ENCODE measurements around the gene SPTLC1. TPM values are rescaled to one million over a fixed set of nuclear protein-coding genes. Genes with fewer than 3 reads are reported as not detected.

The SPTLC1 gene
- total and polyA plus RNA-seq, 2 of the 13 experiments (the other 11 are each of a cell fraction or from before 2014, with no cell fraction given), result 56.2 to 72.5 TPM

DNA sequence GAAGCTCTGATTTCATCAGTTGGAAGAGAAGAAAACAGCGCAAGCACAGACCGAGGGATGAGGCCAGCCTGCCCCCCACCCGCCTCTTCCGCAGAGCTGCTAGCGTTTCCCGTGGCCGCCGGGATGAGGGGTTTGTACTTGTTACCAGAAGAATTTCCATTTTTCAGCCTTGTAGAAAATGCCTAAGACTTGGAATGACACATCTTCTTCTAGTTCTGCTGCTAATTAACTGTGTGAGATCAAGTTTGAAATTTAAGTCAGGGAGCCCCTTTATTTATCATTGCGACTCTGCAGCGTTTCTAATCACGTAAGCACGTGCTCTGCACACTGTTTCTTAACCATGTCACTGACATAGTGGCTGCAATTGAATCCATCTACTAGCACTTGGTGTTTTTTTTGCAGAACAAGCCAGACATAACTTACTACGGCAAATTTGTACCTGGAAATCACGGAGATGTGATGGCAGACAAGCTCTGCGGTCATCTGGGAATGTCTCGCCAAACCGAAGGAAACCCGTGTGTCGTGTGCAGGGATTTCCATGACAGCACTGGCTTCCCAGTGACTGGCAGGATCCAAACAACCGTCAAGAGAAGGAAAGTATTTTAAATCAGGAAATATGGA is 123.4 kb downstream of the SPTLC1 start:
- CTCF ChIA-PET (ENCODE audit: low intra/inter-chr PET ratio, low total read pairs), result no interaction called here
- Histone ChIP-seq H3K79me2 (ENCODE audit: insufficient read depth, low read length) (no peaks in the 10 kb centered on the region), H3K9me3 (ENCODE audit: low read length) (no peaks in the 10 kb centered on the region), H3K36me3 (replicated peaks in 1 of 2; ENCODE audit: control insufficient read depth in 1 of 2, insufficient read depth in 2 of 2, low read length in 2 of 2) (no peaks in the 10 kb centered on the region), H3K9ac (ENCODE audit: insufficient read depth, low read depth, low read length) (no peak overlapping the region), H2AFZ (ENCODE audit: low read length) (no peak overlapping the region), H3K4me1 (ENCODE audit: insufficient read depth, low read length) (peaks cover 16% of the 10 kb centered on the region), H3K4me2 (ENCODE audit: low read depth, low read length) (no peak overlapping the region), H3K27me3 (ENCODE audit: control insufficient read depth in 1 of 2, insufficient read depth in 2 of 2, low read length in 2 of 2) (peaks cover 0 to 37% of the 10 kb centered on the region in 2 experiments; a peak in 3 of 5 replicates), H3K27ac (ENCODE audit: extremely low read length, insufficient read depth, low read length) (no peak overlapping the region), H3K4me3 (replicated peaks in 1 of 3; ENCODE audit: insufficient read depth in 1 of 3, low read depth in 2 of 3, low read length in 3 of 3) (no peak overlapping the region), H4K20me1 (ENCODE audit: insufficient read depth, low read length) (no peaks in the 10 kb centered on the region)
- intact Hi-C loops (cut with micrococcal nuclease; ENCODE audit: unreplicated experiment), result no loop called here
- no peak for ATAC-seq
- POLR2A ChIA-PET, result no interaction called here
- WGBS (ENCODE audit: low lambda C conversion rate), result 58% methylated on average over 20 of the region's 20 CpGs
- DNase-seq (ENCODE audit: low spot score), result no peak
- in situ Hi-C loops (cut with HindIII; ENCODE audit: extremely low pct_ligation_motif_present, low pct_unique_long_range_greater_than_20kb), result no loop called here
- no TSS peak for BruUV-seq (replicated peaks)
- no peak for FAIRE-seq
- TF ChIP-seq ZNF251 (CRISPR knock-in tag; IDR thresholded peaks at IDR 0.05), result no peak
- TF ChIP-seq RFX3 (CRISPR knock-in tag; IDR thresholded peaks at IDR 0.05), result no peak
- TF ChIP-seq MED13 (CRISPR knock-in tag; IDR thresholded peaks at IDR 0.05), result no peak
- TF ChIP-seq ZMAT3 (CRISPR knock-in tag; conservative IDR thresholded peaks at IDR 0.05), result no peak
- TF ChIP-seq GABPA (IDR thresholded peaks at IDR 0.05; ENCODE audit: low read depth, low read length), result no peak
- no peak for TF ChIP-seq GABPA (CRISPR knock-in tag; IDR thresholded peaks at IDR 0.05; ENCODE audit: low read depth)
- TF ChIP-seq ELK4 (CRISPR knock-in tag; IDR thresholded peaks at IDR 0.05; ENCODE audit: borderline replicate concordance), result no peak
- TF ChIP-seq ZNF780A (CRISPR knock-in tag; IDR thresholded peaks at IDR 0.05), result no peak
- TF ChIP-seq, protein P1, sequence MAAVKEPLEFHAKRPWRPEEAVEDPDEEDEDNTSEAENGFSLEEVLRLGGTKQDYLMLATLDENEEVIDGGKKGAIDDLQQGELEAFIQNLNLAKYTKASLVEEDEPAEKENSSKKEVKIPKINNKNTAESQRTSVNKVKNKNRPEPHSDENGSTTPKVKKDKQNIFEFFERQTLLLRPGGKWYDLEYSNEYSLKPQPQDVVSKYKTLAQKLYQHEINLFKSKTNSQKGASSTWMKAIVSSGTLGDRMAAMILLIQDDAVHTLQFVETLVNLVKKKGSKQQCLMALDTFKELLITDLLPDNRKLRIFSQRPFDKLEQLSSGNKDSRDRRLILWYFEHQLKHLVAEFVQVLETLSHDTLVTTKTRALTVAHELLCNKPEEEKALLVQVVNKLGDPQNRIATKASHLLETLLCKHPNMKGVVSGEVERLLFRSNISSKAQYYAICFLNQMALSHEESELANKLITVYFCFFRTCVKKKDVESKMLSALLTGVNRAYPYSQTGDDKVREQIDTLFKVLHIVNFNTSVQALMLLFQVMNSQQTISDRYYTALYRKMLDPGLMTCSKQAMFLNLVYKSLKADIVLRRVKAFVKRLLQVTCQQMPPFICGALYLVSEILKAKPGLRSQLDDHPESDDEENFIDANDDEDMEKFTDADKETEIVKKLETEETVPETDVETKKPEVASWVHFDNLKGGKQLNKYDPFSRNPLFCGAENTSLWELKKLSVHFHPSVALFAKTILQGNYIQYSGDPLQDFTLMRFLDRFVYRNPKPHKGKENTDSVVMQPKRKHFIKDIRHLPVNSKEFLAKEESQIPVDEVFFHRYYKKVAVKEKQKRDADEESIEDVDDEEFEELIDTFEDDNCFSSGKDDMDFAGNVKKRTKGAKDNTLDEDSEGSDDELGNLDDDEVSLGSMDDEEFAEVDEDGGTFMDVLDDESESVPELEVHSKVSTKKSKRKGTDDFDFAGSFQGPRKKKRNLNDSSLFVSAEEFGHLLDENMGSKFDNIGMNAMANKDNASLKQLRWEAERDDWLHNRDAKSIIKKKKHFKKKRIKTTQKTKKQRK (IDR thresholded peaks at IDR 0.05; ENCODE audit: low read length), result no peak
- no peak for TF ChIP-seq FOXP1 (IDR thresholded peaks at IDR 0.05)
- no peak for TF ChIP-seq FOXP1 (CRISPR knock-in tag; IDR thresholded peaks at IDR 0.05)
- TF ChIP-seq ZNF570 (CRISPR knock-in tag; IDR thresholded peaks at IDR 0.05; ENCODE audit: borderline replicate concordance), result no peak
- TF ChIP-seq XRCC5 (optimal IDR thresholded peaks at IDR 0.05; ENCODE audit: low read length), result no peak
- TF ChIP-seq NFKBIZ (CRISPR knock-in tag; IDR thresholded peaks at IDR 0.05), result no peak
- no peak for TF ChIP-seq ARID4A (CRISPR knock-in tag; IDR thresholded peaks at IDR 0.05; ENCODE audit: borderline replicate concordance)
- TF ChIP-seq ZNF841 (CRISPR knock-in tag; IDR thresholded peaks at IDR 0.05; ENCODE audit: borderline replicate concordance), result no peak
